Stomach (tissue), 9 donors: Measurements from ENCODE around the gene IL17RC. TPM values are rescaled to one million over a fixed set of nuclear protein-coding genes. Genes with fewer than 3 reads are reported as not detected.
"Not testable (repeated sequence)": the region's sequence is repeated elsewhere in the genome, so short reads cannot be mapped to it uniquely, and the experiment has no call there.

Experiments
- DNase-seq, 2 donors: peaks; one replicate each; pipeline versions ENCODE4 v3.0.0 to v3.0.0-alpha.2; 2013 to 2019
- H3K27ac ChIP-seq, 5 donors: fragments of 200-600 bp in 4 of 5; sonication (generic) in 4 of 5; one replicate each; pipeline ENCODE4 v1.5.1; 2013 to 2019; ENCODE audit warnings: mild to moderate bottlenecking in 1 of 5, moderate library complexity in 1 of 5
- H3K27me3 ChIP-seq, 3 donors: fragments of 200-600 bp; sonication (generic); one replicate each; pipeline ENCODE4 v1.5.1; 2017 to 2019; ENCODE audit warnings: mixed run types in 1 of 3
- H3K36me3 ChIP-seq, 4 donors: fragments of 200-600 bp; sonication (generic); 1 replicate in 3 of 4; 2 replicates in 1 of 4; pipeline ENCODE4 v1.5.1; 2016 to 2019
- H3K4me1 ChIP-seq, 4 donors: fragments of 200-600 bp; sonication (generic); one replicate each; pipeline ENCODE4 v1.5.1; 2016 to 2019
- H3K4me3 ChIP-seq, 4 donors: fragments of 200-600 bp; sonication (generic) in 3 of 4; one replicate each; pipeline ENCODE4 v1.5.1; 2016 to 2019; ENCODE audit warnings: mild to moderate bottlenecking in 1 of 4
- H3K9me3 ChIP-seq, 4 donors: fragments of 200-600 bp; sonication (generic); one replicate each; pipeline ENCODE4 v1.5.1; 2016 to 2019
- CTCF ChIP-seq, 7 experiments: fragments of 450-650 bp in 4 of 7; fragments of 200-600 bp in 3 of 7; sonication (generic) in 3 of 7; IDR thresholded peaks; one replicate each; pipeline ENCODE4 v1.5.1; 2016 to 2019; ENCODE audit warnings: antibody characterized with exemption in 7 of 7, control low read depth in 2 of 7, mild to moderate bottlenecking in 1 of 7
- EP300 ChIP-seq: sonication (generic); formaldehyde crosslinking; IDR thresholded peaks from one replicate; pipeline ENCODE4 v1.6.1; 2017; ENCODE audit warnings: antibody characterized with exemption
- POLR2A ChIP-seq, 4 donors: fragments of 450-650 bp; IDR thresholded peaks; one replicate each; pipeline ENCODE4 v1.6.1; 2016; ENCODE audit warnings: antibody characterized with exemption in 4 of 4, control low read depth in 2 of 4, mild to moderate bottlenecking in 1 of 4, moderate library complexity in 1 of 4
- POLR2AphosphoS5 ChIP-seq, 3 donors: sonication (generic); formaldehyde crosslinking; IDR thresholded peaks; one replicate each; pipeline ENCODE4 v1.6.1; 2016; ENCODE audit warnings: antibody characterized with exemption in 3 of 3
- WGBS, 5 donors: extraction: QIAGEN DNeasy Blood & Tissue Kit in 3 of 5; methylation state at CpG; one replicate each; pipeline versions ENCODE4 v1.1.5 to v1.1.7; 2013 to 2018; 5-methylcytosine and 5-hydroxymethylcytosine counted together
- intact Hi-C: fragments of 100-400 bp; cut with DNase I; formaldehyde crosslinking; loops from one replicate; pipeline ENCODE4 v1.15.1; 2023; ENCODE audit warnings: low total_unique reads
- polyA plus RNA-seq, 3 donors: library from polyadenylated mRNA; stranded (reverse); fragments of 200-250 nt; gene quantifications; one replicate each; pipeline ENCODE4 v1.2.3, GENCODE V29; 2013
- total RNA-seq, 5 donors: library from RNA; depleted of rRNA; stranded (reverse); fragments of >200 nt; gene quantifications; one replicate each; pipeline versions ENCODE4 v1.1.0 to v1.2.3, GENCODE V29; 2014 to 2016
- donor health status: healthy with polysubstance abuse.
- donor health status: Bipolar disorder and iron deficiency.
- donor health status: healthy.

The IL17RC gene
- total and polyA plus RNA-seq, 8 donors, result 20.1 to 284 (median 33.1) TPM

GRCh38 chr3:9891072-9891622 lies 25.8 kb upstream of the IL17RC start:
- H3K4me3 ChIP-seq, result peak overlapping the region; percentile 68 to 93 (median 84)
- no peaks in the 10 kb centered on the region for H3K9me3 ChIP-seq
- peaks cover 0 to 19% (median 16%) of the 10 kb centered on the region in 4 donors for H3K36me3 ChIP-seq
- TF ChIP-seq POLR2A (IDR thresholded peaks at IDR 0.05), result no peak
- no peak for TF ChIP-seq CTCF (IDR thresholded peaks at IDR 0.05)
- no peak for TF ChIP-seq EP300
- TF ChIP-seq POLR2AphosphoS5 (IDR thresholded peaks at IDR 0.05), result no peak
- intact Hi-C loops, result no loop called here
- peaks cover 18 to 44% (median 34%) of the 10 kb centered on the region in 4 donors for H3K4me1 ChIP-seq
- no peak for DNase-seq
- peak overlapping the region; percentile 93 to 99 (median 97) for H3K27ac ChIP-seq
- WGBS, 5 donors, result 4 to 7% (median 5%) methylated on average over 11 to 12 of the region's 12 CpGs
- H3K27me3 ChIP-seq, result no peaks in the 10 kb centered on the region

DNA sequence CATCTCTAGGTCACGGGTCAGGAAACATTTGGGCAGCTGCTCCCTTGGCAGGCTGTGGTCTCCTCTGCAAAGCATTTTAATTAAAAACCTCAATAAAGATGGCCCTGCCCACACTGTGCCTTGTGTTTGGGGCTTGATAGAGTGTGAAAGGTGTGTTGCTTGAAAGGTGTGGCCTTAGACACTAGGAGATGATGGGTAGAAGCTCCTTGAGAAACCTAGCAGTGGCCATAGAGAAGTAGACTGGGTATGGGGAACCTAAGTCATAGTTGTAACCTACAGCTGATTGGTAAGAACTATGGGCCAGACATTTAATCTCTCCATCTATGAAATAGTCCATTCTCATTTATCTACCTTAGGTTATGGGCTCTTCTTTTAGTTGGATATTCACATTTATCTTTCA lies 23.2 kb upstream of the IL17RC start:
- TF ChIP-seq POLR2A (IDR thresholded peaks at IDR 0.05), result no peak
- TF ChIP-seq EP300, result no peak
- TF ChIP-seq CTCF (IDR thresholded peaks at IDR 0.05), result no peak
- intact Hi-C loops, result no loop called here
- 72 to 89% (median 86%) methylated on average over 1 of the region's 1 CpG for WGBS, 5 donors
- Histone ChIP-seq H3K36me3 (peaks cover 0 to 19% (median 16%) of the 10 kb centered on the region in 4 donors), H3K4me3 (no peak overlapping the region), H3K9me3 (no peaks in the 10 kb centered on the region), H3K27ac (peak overlapping the region in 4 of 5 donors; percentile 7 to 53 (median 23)), H3K4me1 (peaks cover 36 to 70% (median 53%) of the 10 kb centered on the region in 4 donors), H3K27me3 (no peaks in the 10 kb centered on the region)
- no peak for DNase-seq

DNA sequence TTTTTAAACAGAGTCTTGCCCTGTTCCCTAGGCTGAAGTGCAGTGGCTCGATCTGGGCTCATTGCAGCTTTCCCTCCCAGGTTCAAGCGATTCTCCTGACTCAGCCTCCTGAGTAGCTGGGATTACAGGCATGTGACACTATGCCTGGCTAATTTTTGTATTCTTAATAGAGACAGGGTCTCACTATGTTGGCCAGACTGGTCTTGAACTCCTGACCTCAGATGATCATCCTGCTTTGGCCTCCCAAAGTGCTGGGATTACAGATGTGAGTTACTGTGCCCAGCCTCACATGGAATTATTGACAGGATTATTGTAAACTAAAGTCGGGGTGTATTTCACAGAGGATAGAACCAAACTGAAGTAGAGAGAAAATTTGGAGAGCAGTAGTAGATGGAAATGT lies 21.2 kb upstream of the IL17RC start:
- H3K9me3 ChIP-seq, H3K4me3 ChIP-seq, DNase-seq, intact Hi-C loops, H3K27me3 ChIP-seq: not testable (repeated sequence)
- H3K4me1 ChIP-seq, result peaks cover 37 to 75% (median 62%) of the 10 kb centered on the region in 4 donors
- H3K27ac ChIP-seq, result peak overlapping the region in 1 of 5 donors; percentile 34
- peaks cover 0 to 19% (median 16%) of the 10 kb centered on the region in 4 donors for H3K36me3 ChIP-seq
- WGBS, 5 donors, result 89 to 96% (median 94%) methylated on average over 3 of the region's 3 CpGs

GRCh38 chr3:9896755-9897407 lies 20.0 kb upstream of the IL17RC start:
- DNase-seq, intact Hi-C loops, H3K4me3 ChIP-seq, H3K9me3 ChIP-seq, H3K27me3 ChIP-seq: not testable (repeated sequence)
- Histone ChIP-seq H3K27ac (peak overlapping the region; percentile 69 to 92 (median 86)), H3K36me3 (peaks cover 0 to 19% (median 16%) of the 10 kb centered on the region in 4 donors), H3K4me1 (peaks cover 29 to 66% (median 57%) of the 10 kb centered on the region in 4 donors)
- 75 to 92% (median 87%) methylated on average over 10 of the region's 10 CpGs for WGBS, 5 donors

- H3K4me3 ChIP-seq, result peak overlapping the region in 1 of 4 donors; percentile 7
- DNase-seq, result peak; percentile 81 to 95
- H3K27me3 ChIP-seq, result no peaks in the 10 kb centered on the region
- intact Hi-C loops, result no loop called here
- WGBS, 5 donors, result 20 to 60% (median 32%) methylated on average over 4 of the region's 4 CpGs
- peaks cover 0 to 15% (median 11%) of the 10 kb centered on the region in 4 donors for H3K36me3 ChIP-seq
- H3K9me3 ChIP-seq, result no peaks in the 10 kb centered on the region
- H3K4me1 ChIP-seq, result peaks cover 35 to 66% (median 57%) of the 10 kb centered on the region in 4 donors
- TF ChIP-seq CTCF (IDR thresholded peaks at IDR 0.05) (no peak), POLR2AphosphoS5 (IDR thresholded peaks at IDR 0.05) (peak in 2 of 3 donors; percentile 64 to 85)
- H3K27ac ChIP-seq, result peak overlapping the region; percentile 81 to 92 (median 87)
Observed at GRCh38 chr3:9897408-9898372, 19.2 kb upstream of the IL17RC start.
